ENCODE data around the gene BFSP1. TPM values are rescaled to one million over a fixed set of nuclear protein-coding genes. Genes with fewer than 3 reads are reported as not detected.

BFSP1 gene
- polyA plus RNA-seq, 1 of the 3 experiments (the other 2 are of a cell fraction), result 7.1 TPM

GRCh38 chr20:17520583-17520982 lies 10.6 kb downstream of the BFSP1 start:
- Histone ChIP-seq H3K9me2 (no peaks in the 10 kb centered on the region), H3F3A (replicated peaks; ENCODE audit: insufficient read depth) (no peaks in the 10 kb centered on the region), H3K27ac (ENCODE audit: low read depth in 2 of 2, low read length in 1 of 2) (no peak overlapping the region), H3K27me3 (ENCODE audit: insufficient read depth) (no peaks in the 10 kb centered on the region), H3K79me2 (ENCODE audit: insufficient read depth) (no peaks in the 10 kb centered on the region), H3K4me2 (no peak overlapping the region), H2AFZ (ENCODE audit: low read depth) (no peak overlapping the region), H4K20me1 (ENCODE audit: insufficient read depth) (no peaks in the 10 kb centered on the region), H3K9ac (no peak overlapping the region), H3K4me3 (ENCODE audit: low read depth in 2 of 2, low read length in 1 of 2) (no peak overlapping the region), H3K36me3 (replicated peaks in 1 of 2; ENCODE audit: control insufficient read depth in 1 of 2, insufficient read depth in 2 of 2, low read length in 1 of 2) (no peaks in the 10 kb centered on the region), H3K9me3 (no peaks in the 10 kb centered on the region), H3K4me1 (ENCODE audit: control insufficient read depth in 1 of 2, insufficient read depth in 2 of 2, low read depth in 1 of 2, low read length in 1 of 2) (peaks cover 0 to 3% of the 10 kb centered on the region in 2 experiments; a peak in 1 of 4 replicates)
- no peak for DNase-seq
- ChIA-PET CTCF (interaction anchor here (3.2 kb wide), 1 partner anchor 15 kb away, joined by 13 read pairs; no protein-coding TSS in a partner anchor), POLR2A (no interaction called here)
- 55% methylated on average over 3 of the region's 3 CpGs for WGBS (ENCODE audit: low lambda C conversion rate)
- no peak for TF ChIP-seq CHD2 (IDR thresholded peaks at IDR 0.05; ENCODE audit: low read length, partially characterized antibody)
- TF ChIP-seq TCF12 (IDR thresholded peaks at IDR 0.05), result no peak
- TF ChIP-seq YY1 (IDR thresholded peaks at IDR 0.05; ENCODE audit: low read depth), result no peak
- no peak for TF ChIP-seq FOXM1 (IDR thresholded peaks at IDR 0.05; ENCODE audit: low read depth)
- no peak for TF ChIP-seq JUND (IDR thresholded peaks at IDR 0.05)
- TF ChIP-seq, protein P1, sequence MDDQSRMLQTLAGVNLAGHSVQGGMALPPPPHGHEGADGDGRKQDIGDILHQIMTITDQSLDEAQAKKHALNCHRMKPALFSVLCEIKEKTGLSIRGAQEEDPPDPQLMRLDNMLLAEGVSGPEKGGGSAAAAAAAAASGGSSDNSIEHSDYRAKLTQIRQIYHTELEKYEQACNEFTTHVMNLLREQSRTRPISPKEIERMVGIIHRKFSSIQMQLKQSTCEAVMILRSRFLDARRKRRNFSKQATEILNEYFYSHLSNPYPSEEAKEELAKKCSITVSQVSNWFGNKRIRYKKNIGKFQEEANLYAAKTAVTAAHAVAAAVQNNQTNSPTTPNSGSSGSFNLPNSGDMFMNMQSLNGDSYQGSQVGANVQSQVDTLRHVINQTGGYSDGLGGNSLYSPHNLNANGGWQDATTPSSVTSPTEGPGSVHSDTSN (IDR thresholded peaks at IDR 0.05), result no peak
- TF ChIP-seq GATA2 (CRISPR knock-in tag; IDR thresholded peaks at IDR 0.05), result no peak

GRCh38 chr20:17519606-17520285 lies 11.4 kb downstream of the BFSP1 start:
- H3K9me3 ChIP-seq, result no peaks in the 10 kb centered on the region
- no peaks in the 10 kb centered on the region for H4K20me1 ChIP-seq (ENCODE audit: insufficient read depth)
- H3K36me3 ChIP-seq (replicated peaks in 1 of 2; ENCODE audit: control insufficient read depth in 1 of 2, insufficient read depth in 2 of 2, low read length in 1 of 2), result no peaks in the 10 kb centered on the region
- TF ChIP-seq NFIC (IDR thresholded peaks at IDR 0.05; ENCODE audit: borderline replicate concordance) (no peak), POLR2AphosphoS5 (IDR thresholded peaks at IDR 0.05; ENCODE audit: low read depth, low read length) (no peak), EZH2phosphoT487 (IDR thresholded peaks at IDR 0.05; ENCODE audit: borderline replicate concordance, low read depth) (no peak), GATA2 (CRISPR knock-in tag; IDR thresholded peaks at IDR 0.05) (no peak)
- H3K27me3 ChIP-seq (ENCODE audit: insufficient read depth), result no peaks in the 10 kb centered on the region
- 69% methylated on average over 7 of the region's 7 CpGs for WGBS (ENCODE audit: low lambda C conversion rate)
- no peaks in the 10 kb centered on the region for H3K9me2 ChIP-seq
- H3K4me3 ChIP-seq (ENCODE audit: low read depth in 2 of 2, low read length in 1 of 2), result no peak overlapping the region
- H3F3A ChIP-seq (replicated peaks; ENCODE audit: insufficient read depth), result no peaks in the 10 kb centered on the region
- no peak overlapping the region for H3K9ac ChIP-seq
- H3K4me2 ChIP-seq, result no peak overlapping the region
- DNase-seq, result no peak
- H2AFZ ChIP-seq (ENCODE audit: low read depth), result no peak overlapping the region
- CTCF ChIA-PET, result interaction anchor here (3.2 kb wide), 1 partner anchor 14 kb away, joined by 13 read pairs; no protein-coding TSS in a partner anchor
- no peak overlapping the region for H3K27ac ChIP-seq (ENCODE audit: low read depth in 2 of 2, low read length in 1 of 2)
- peaks cover 0 to 3% of the 10 kb centered on the region in 2 experiments; a peak in 1 of 4 replicates for H3K4me1 ChIP-seq (ENCODE audit: control insufficient read depth in 1 of 2, insufficient read depth in 2 of 2, low read depth in 1 of 2, low read length in 1 of 2)
- no peaks in the 10 kb centered on the region for H3K79me2 ChIP-seq (ENCODE audit: insufficient read depth)
- POLR2A ChIA-PET, result no interaction called here

All from SK-N-SH (cell line).